HEK293T (cell line): Measurements from ENCODE around the gene SNAP29.
"Not testable (repeated sequence)": the region's sequence is repeated elsewhere in the genome, so short reads cannot be mapped to it uniquely, and the experiment has no call there.

Experiments used
- CTCF ChIA-PET: fragments of 350-600 bp; formaldehyde crosslinking; extraction: SDS; loops from one replicate; lab custom pipeline; 2021; ENCODE audit warnings: antibody characterized with exemption, inconsistent platforms; lab: Yijun Ruan, JAX
- POLR2A ChIA-PET: fragments of 350-600 bp; formaldehyde crosslinking; extraction: SDS; loops from one replicate; lab custom pipeline; 2020; ENCODE audit warnings: antibody characterized with exemption, inconsistent platforms; lab: Yijun Ruan, JAX
- DNase-seq: peaks from one replicate; pipeline ENCODE4 v3.0.0; 2012; ENCODE audit warnings: mixed read lengths; ENCODE audit errors: extremely low spot score
- ARNT ChIP-seq: fragments of 450-650 bp; IDR thresholded peaks from 2 replicates; pipeline ENCODE4 v1.6.1; 2017; ENCODE audit warnings: mild to moderate bottlenecking
- BHLHE40 ChIP-seq: fragments of 450-650 bp; IDR thresholded peaks from 2 replicates; pipeline ENCODE4 v1.6.1; 2016; ENCODE audit warnings: mild to moderate bottlenecking, moderate library complexity, borderline replicate concordance
- CTBP1 ChIP-seq: fragments of 450-650 bp; IDR thresholded peaks from 2 replicates; pipeline ENCODE4 v1.6.1; 2016; ENCODE audit warnings: borderline replicate concordance
- ELF4 ChIP-seq: fragments of 450-650 bp; IDR thresholded peaks from 2 replicates; pipeline ENCODE4 v1.6.1; 2017; ENCODE audit warnings: antibody characterized with exemption
- FOXA1 ChIP-seq: fragments of 450-650 bp; IDR thresholded peaks from 2 replicates; pipeline ENCODE4 v1.6.1; 2016; ENCODE audit warnings: mild to moderate bottlenecking
- FOXK2 ChIP-seq: fragments of 450-650 bp; IDR thresholded peaks from 2 replicates; pipeline ENCODE4 v1.6.1; 2016; ENCODE audit warnings: mild to moderate bottlenecking
- FOXM1 ChIP-seq: fragments of 450-650 bp; IDR thresholded peaks from 2 replicates; pipeline ENCODE4 v1.6.1; 2017; ENCODE audit warnings: mild to moderate bottlenecking, borderline replicate concordance
- HDGF ChIP-seq: fragments of 450-650 bp; IDR thresholded peaks from 2 replicates; pipeline ENCODE4 v1.6.1; 2017; ENCODE audit warnings: antibody characterized with exemption, borderline replicate concordance
- L3MBTL2 ChIP-seq: fragments of 450-650 bp; conservative IDR thresholded peaks from 2 replicates; pipeline ENCODE4 v1.6.1; 2016; ENCODE audit warnings: mild to moderate bottlenecking
- LEF1 ChIP-seq: fragments of 450-650 bp; IDR thresholded peaks from 2 replicates; pipeline ENCODE4 v1.6.1; 2017; ENCODE audit warnings: mild to moderate bottlenecking, borderline replicate concordance
- NFRKB ChIP-seq: fragments of 450-650 bp; IDR thresholded peaks from 2 replicates; pipeline ENCODE4 v1.6.1; 2016; ENCODE audit warnings: mild to moderate bottlenecking, moderate library complexity
- PKNOX1 ChIP-seq: fragments of 450-650 bp; IDR thresholded peaks from 2 replicates; pipeline ENCODE4 v1.6.1; 2016
- SP1 ChIP-seq: fragments of 450-650 bp; IDR thresholded peaks from 2 replicates; pipeline ENCODE4 v1.6.1; 2017
- SUZ12 ChIP-seq: fragments of 450-650 bp; IDR thresholded peaks from 2 replicates; pipeline ENCODE4 v1.6.1; 2016; ENCODE audit warnings: mild to moderate bottlenecking
- TARDBP ChIP-seq: fragments of 450-650 bp; IDR thresholded peaks from 2 replicates; pipeline ENCODE4 v1.6.1; 2016
- ZNF384 ChIP-seq: fragments of 450-650 bp; IDR thresholded peaks from 2 replicates; pipeline ENCODE4 v1.6.1; 2016

Gene SNAP29

GRCh38 chr22:20931126-20931654, 72.4 kb downstream of the SNAP29 start:
- ChIA-PET POLR2A (interaction anchor here (1.2 to 1.5 kb wide), 2 partner anchors 10 to 14 kb away, joined by 3 to 4 read pairs; partner anchors contain the start of gene CRKL), CTCF (interaction anchor here (1.3 to 1.7 kb wide), 2 partner anchors 9 to 14 kb away, joined by 4 to 6 read pairs; partner anchors contain the start of gene CRKL)
- no peak for DNase-seq

GRCh38 chr22:20933910-20934309, 75.1 kb downstream of the SNAP29 start:
- TF ChIP-seq LEF1 (no peak), FOXM1 (no peak), PKNOX1 (no peak), NFRKB (no peak)
- ChIA-PET CTCF (no interaction called here), POLR2A (no interaction called here)
- no peak for DNase-seq

More at GRCh38 chr22:20931126-20931654, 72.4 kb downstream of the SNAP29 start:
- TF ChIP-seq FOXM1 (no peak), PKNOX1 (no peak)

DNA sequence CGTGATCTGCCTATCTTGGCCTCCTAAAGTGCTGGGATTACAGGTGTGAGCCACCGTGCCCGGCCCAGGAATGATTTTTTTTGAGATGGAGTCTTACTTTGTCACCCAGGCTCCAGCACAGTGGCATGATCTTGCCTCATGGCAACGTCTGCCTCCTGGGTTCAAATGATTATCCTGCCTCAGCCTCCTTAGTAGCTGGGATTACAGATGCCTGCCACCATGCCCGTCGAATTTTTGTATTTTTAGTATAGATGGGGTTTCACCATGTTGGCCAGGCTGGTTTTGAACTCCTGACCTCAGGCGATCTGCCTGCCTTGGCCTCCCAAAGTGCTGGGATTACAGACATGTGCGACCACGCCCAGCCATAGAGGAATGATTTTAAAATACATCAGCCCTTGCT, 76.2 kb downstream of the SNAP29 start:
- POLR2A ChIA-PET, result not testable (repeated sequence)

GRCh38 chr22:20935780-20936539, 77.2 kb downstream of the SNAP29 start:
- POLR2A ChIA-PET, result interaction anchor here (0.9 kb wide), 1 partner anchor 19 kb away, joined by 4 read pairs; the partner anchor contains the start of gene CRKL

More for the DNA sequence above, 76.2 kb downstream of the SNAP29 start:
- CTCF ChIA-PET, DNase-seq: not testable (repeated sequence)

GRCh38 chr22:20937031-20937793, 78.4 kb downstream of the SNAP29 start:
- POLR2A ChIA-PET, result interaction anchor here (0.9 to 2.2 kb wide), 5 partner anchors 11 to 166 kb away, joined by 3 to 12 read pairs (median 4); partner anchors contain the start of genes CRKL, LZTR1 and THAP7
- TF ChIP-seq BHLHE40, result no peak
- TF ChIP-seq HDGF, result no peak
- no peak for TF ChIP-seq PKNOX1
- no peak for TF ChIP-seq TARDBP
- TF ChIP-seq FOXA1, result no peak
- no peak for TF ChIP-seq SP1
- no peak for TF ChIP-seq FOXM1
- no peak for TF ChIP-seq FOXK2
- no peak for TF ChIP-seq ZNF384
- TF ChIP-seq L3MBTL2, result no peak
- no peak for TF ChIP-seq NFRKB
- no peak for TF ChIP-seq CTBP1
- no peak for TF ChIP-seq ARNT
- TF ChIP-seq LEF1, result no peak
- no peak for TF ChIP-seq SUZ12
- TF ChIP-seq ELF4, result no peak
- CTCF ChIA-PET, result interaction anchor here (0.9 to 2.2 kb wide), 6 partner anchors 12 to 51 kb away, joined by 3 to 7 read pairs (median 3); partner anchors contain the start of gene CRKL
- no peak for DNase-seq

More at GRCh38 chr22:20935780-20936539, 77.2 kb downstream of the SNAP29 start:
- DNase-seq, result not testable (repeated sequence)
- CTCF ChIA-PET, result interaction anchor here (1.6 kb wide), 1 partner anchor 16 kb away, joined by 6 read pairs; no protein-coding TSS in a partner anchor

GRCh38 chr22:20937794-20938671, 79.2 kb downstream of the SNAP29 start:
- ChIA-PET POLR2A (interaction anchor here (1.2 to 2.2 kb wide), 4 partner anchors 12 to 165 kb away, joined by 3 to 12 read pairs (median 4); partner anchors contain the start of genes LZTR1 and THAP7), CTCF (interaction anchor here (0.6 to 2.2 kb wide), 7 partner anchors 12 to 112 kb away, joined by 3 to 7 read pairs (median 3); partner anchors contain the start of gene CRKL)
- no peak for TF ChIP-seq BHLHE40
- DNase-seq, result no peak

- DNase-seq, CTCF ChIA-PET: not testable (repeated sequence)
- POLR2A ChIA-PET, result interaction anchor here (0.6 kb wide), 1 partner anchor 118 kb away, joined by 3 read pairs; no protein-coding TSS in a partner anchor
Measured at GRCh38 chr22:20939457-20940185, 80.8 kb downstream of the SNAP29 start.
